CD14-positive monocyte (primary cell): ENCODE measurements around the gene SLC12A7. TPM values are rescaled to one million over a fixed set of nuclear protein-coding genes. Genes with fewer than 3 reads are reported as not detected.

Experiments
- DNase-seq, 3 donors: peaks; one replicate each; pipeline ENCODE4 v3.0.0-alpha.2; 2011 to 2022
- H2AFZ ChIP-seq: 2 replicates; pipeline ENCODE4 v1.6.0; 2012; ENCODE audit warnings: mild to moderate bottlenecking, low read depth, low read length, inconsistent platforms; ENCODE audit not compliant: insufficient read depth, poor library complexity, severe bottlenecking
- H3K27ac ChIP-seq, 2 donors: 1 replicate in 1 of 2; 2 replicates in 1 of 2; pipeline ENCODE4 v1.5.1; 2012 to 2013; ENCODE audit warnings: low read length in 2 of 2, control low read depth in 1 of 2, inconsistent platforms in 1 of 2, low read depth in 1 of 2, mild to moderate bottlenecking in 1 of 2
- H3K27me3 ChIP-seq, 2 donors: one replicate each; pipeline versions ENCODE4 v1.6.0 to v1.6.1; 2011 to 2013; ENCODE audit warnings: low read length in 2 of 2; ENCODE audit not compliant: control insufficient read depth in 2 of 2, insufficient read depth in 2 of 2
- H3K36me3 ChIP-seq, 2 donors: replicated peaks in 1 of 2; 1 replicate in 1 of 2; 2 replicates in 1 of 2; pipeline versions ENCODE4 v1.5.1 to v1.6.1; 2012 to 2013; ENCODE audit warnings: low read length in 2 of 2, control low read depth in 1 of 2, inconsistent platforms in 1 of 2, mild to moderate bottlenecking in 1 of 2; ENCODE audit not compliant: insufficient read depth in 2 of 2, control insufficient read depth in 1 of 2
- H3K4me1 ChIP-seq, 2 donors: 1 replicate in 1 of 2; 2 replicates in 1 of 2; pipeline versions ENCODE4 v1.5.1 to v1.6.1; 2012 to 2013; ENCODE audit warnings: low read length in 2 of 2, control low read depth in 1 of 2, inconsistent platforms in 1 of 2, mild to moderate bottlenecking in 1 of 2, moderate library complexity in 1 of 2; ENCODE audit not compliant: insufficient read depth in 2 of 2, control insufficient read depth in 1 of 2
- H3K4me2 ChIP-seq: replicated peaks from 2 replicates; pipeline ENCODE3; 2012; ENCODE audit warnings: low read length, moderate library complexity, mild to moderate bottlenecking; ENCODE audit not compliant: poor library complexity, severe bottlenecking; ENCODE audit errors: extremely low read depth
- H3K4me3 ChIP-seq, 3 experiments: fragments of 200-600 bp in 1 of 3; sonication (generic) in 1 of 3; replicated peaks in 1 of 3; 1 replicate in 2 of 3; 2 replicates in 1 of 3; pipeline ENCODE4 v1.5.1; 2011 to 2013; ENCODE audit warnings: low read length in 3 of 3, mild to moderate bottlenecking in 3 of 3, control low read depth in 2 of 3, low read depth in 2 of 3, inconsistent platforms in 1 of 3, moderate library complexity in 1 of 3
- H3K79me2 ChIP-seq: 2 replicates; pipeline ENCODE4 v1.6.0; 2012; ENCODE audit warnings: mild to moderate bottlenecking, control low read depth, inconsistent platforms, low read length, moderate library complexity; ENCODE audit not compliant: insufficient read depth
- H3K9ac ChIP-seq: 2 replicates; pipeline ENCODE4 v1.6.0; 2017; ENCODE audit warnings: low read length, mild to moderate bottlenecking; ENCODE audit not compliant: insufficient read depth, poor library complexity, severe bottlenecking
- H3K9me3 ChIP-seq, 2 donors: replicated peaks in 1 of 2; 1 replicate in 1 of 2; 2 replicates in 1 of 2; pipeline versions ENCODE4 v1.5.1 to v1.6.1; 2012 to 2013; ENCODE audit warnings: low read length in 2 of 2, control low read depth in 1 of 2; ENCODE audit not compliant: control insufficient read depth in 1 of 2, insufficient read depth in 1 of 2
- H4K20me1 ChIP-seq: 2 replicates; pipeline ENCODE4 v1.6.0; 2012; ENCODE audit warnings: mild to moderate bottlenecking, low read length, control low read depth, moderate library complexity; ENCODE audit not compliant: insufficient read depth
- H3K27ac Mint-ChIP-seq, 7 donors: one replicate each; pipeline ENCODE4 v1.8.0; 2020; ENCODE audit warnings: mild to moderate bottlenecking in 7 of 7, mixed read lengths in 7 of 7, moderate library complexity in 6 of 7, inconsistent platforms in 2 of 7
- H3K27me3 Mint-ChIP-seq, 3 donors: one replicate each; pipeline ENCODE4 v1.8.0; 2021 to 2022; ENCODE audit warnings: low read depth in 3 of 3, mild to moderate bottlenecking in 3 of 3, mixed read lengths in 3 of 3, moderate library complexity in 3 of 3, inconsistent platforms in 1 of 3
- H3K36me3 Mint-ChIP-seq, 2 donors: one replicate each; pipeline ENCODE4 v1.8.0; 2020; ENCODE audit warnings: mixed read lengths in 2 of 2, inconsistent platforms in 1 of 2, mild to moderate bottlenecking in 1 of 2
- H3K4me1 Mint-ChIP-seq: one replicate; pipeline ENCODE4 v1.8.0; 2020; ENCODE audit warnings: mild to moderate bottlenecking, mixed read lengths
- H3K4me3 Mint-ChIP-seq, 2 donors: one replicate each; pipeline ENCODE4 v1.8.0; 2020; ENCODE audit warnings: mild to moderate bottlenecking in 2 of 2, mixed read lengths in 2 of 2, moderate library complexity in 1 of 2
- H3K9me3 Mint-ChIP-seq, 7 donors: one replicate each; pipeline ENCODE4 v1.8.0; 2020 to 2022; ENCODE audit warnings: mixed read lengths in 7 of 7, mild to moderate bottlenecking in 6 of 7, moderate library complexity in 6 of 7, inconsistent platforms in 2 of 7
- WGBS: methylation state at CpG from one replicate; pipeline ENCODE4 v1.1.5; 2013; ENCODE audit warnings: missing lambda C conversion rate; ENCODE audit not compliant: insufficient coverage; 5-methylcytosine and 5-hydroxymethylcytosine counted together
- intact Hi-C, 2 donors: fragments of 100-400 bp; cut with micrococcal nuclease; formaldehyde crosslinking; loops; one replicate each; pipeline versions ENCODE4 v1.15.0 to v1.15.1; 2023
- polyA plus RNA-seq, 3 donors: library from polyadenylated mRNA; depleted of rRNA in 1 of 3; unstranded in 2 of 3; stranded (reverse) in 1 of 3; fragments of 300-500 nt in 2 of 3; fragments of >200 nt in 1 of 3; fragmentation: Illumina TruSeq in 2 of 3; gene quantifications; 1 replicate in 2 of 3; 2 replicates in 1 of 3; pipeline ENCODE4 v1.2.3, GENCODE V29; 2012 to 2021
- TF ChIP-seq, protein P1 (sequence below): fragments of 200-600 bp; IDR thresholded peaks from one replicate; pipeline ENCODE4 v1.8.0; 2022; ENCODE audit warnings: antibody characterized with exemption, mild to moderate bottlenecking

The SLC12A7 gene
- polyA plus RNA-seq, 3 donors, result 8.2 to 31.2 (median 12.5) TPM

- peak overlapping the region; percentile 61 for H3K4me2 ChIP-seq
- no peaks in the 10 kb centered on the region for H4K20me1 ChIP-seq
- no peaks in the 10 kb centered on the region for H3K36me3 ChIP-seq
- 2% methylated on average over 80 of the region's 88 CpGs for WGBS
- Mint-ChIP-seq H3K27ac (no peak overlapping the region), H3K4me1 (peaks cover 2% of the 10 kb centered on the region), H3K27me3 (peaks cover 47 to 71% (median 55%) of the 10 kb centered on the region in 3 donors), H3K9me3 (peaks cover 0 to 13% (median 4%) of the 10 kb centered on the region in 7 donors), H3K36me3 (no peaks in the 10 kb centered on the region), H3K4me3 (peak overlapping the region; percentile 50 to 83)
- peak overlapping the region in 2 of 3 experiments; percentile 12 to 54 for H3K4me3 ChIP-seq
- no peaks in the 10 kb centered on the region for H3K9me3 ChIP-seq
- peaks cover 13 to 57% of the 10 kb centered on the region in 2 donors for H3K27me3 ChIP-seq
- TF ChIP-seq, protein P1, sequence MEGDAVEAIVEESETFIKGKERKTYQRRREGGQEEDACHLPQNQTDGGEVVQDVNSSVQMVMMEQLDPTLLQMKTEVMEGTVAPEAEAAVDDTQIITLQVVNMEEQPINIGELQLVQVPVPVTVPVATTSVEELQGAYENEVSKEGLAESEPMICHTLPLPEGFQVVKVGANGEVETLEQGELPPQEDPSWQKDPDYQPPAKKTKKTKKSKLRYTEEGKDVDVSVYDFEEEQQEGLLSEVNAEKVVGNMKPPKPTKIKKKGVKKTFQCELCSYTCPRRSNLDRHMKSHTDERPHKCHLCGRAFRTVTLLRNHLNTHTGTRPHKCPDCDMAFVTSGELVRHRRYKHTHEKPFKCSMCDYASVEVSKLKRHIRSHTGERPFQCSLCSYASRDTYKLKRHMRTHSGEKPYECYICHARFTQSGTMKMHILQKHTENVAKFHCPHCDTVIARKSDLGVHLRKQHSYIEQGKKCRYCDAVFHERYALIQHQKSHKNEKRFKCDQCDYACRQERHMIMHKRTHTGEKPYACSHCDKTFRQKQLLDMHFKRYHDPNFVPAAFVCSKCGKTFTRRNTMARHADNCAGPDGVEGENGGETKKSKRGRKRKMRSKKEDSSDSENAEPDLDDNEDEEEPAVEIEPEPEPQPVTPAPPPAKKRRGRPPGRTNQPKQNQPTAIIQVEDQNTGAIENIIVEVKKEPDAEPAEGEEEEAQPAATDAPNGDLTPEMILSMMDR, result peak; percentile 43
- peaks cover 0 to 4% of the 10 kb centered on the region in 2 donors for H3K4me1 ChIP-seq
- H3K79me2 ChIP-seq, result no peaks in the 10 kb centered on the region
- peak overlapping the region; percentile 35 for H2AFZ ChIP-seq
- no peak overlapping the region for H3K27ac ChIP-seq
- intact Hi-C loops, result no loop called here
- DNase-seq, result peak in 2 of 3 donors; percentile 18 to 34
- no peak overlapping the region for H3K9ac ChIP-seq
Measured at GRCh38 chr5:1004461-1005248, 107.2 kb downstream of the SLC12A7 start.

GRCh38 chr5:1003296-1003937, 108.4 kb downstream of the SLC12A7 start:
- H3K27ac ChIP-seq, result no peak overlapping the region
- H3K36me3 ChIP-seq, result no peaks in the 10 kb centered on the region
- peaks cover 0 to 4% of the 10 kb centered on the region in 2 donors for H3K4me1 ChIP-seq
- 83% methylated on average over 17 of the region's 21 CpGs for WGBS
- Mint-ChIP-seq H3K27me3 (peaks cover 44 to 65% (median 53%) of the 10 kb centered on the region in 3 donors), H3K9me3 (peaks cover 0 to 11% (median 4%) of the 10 kb centered on the region in 7 donors), H3K4me1 (peaks cover 2% of the 10 kb centered on the region), H3K27ac (no peak overlapping the region), H3K4me3 (peak overlapping the region in 1 of 2 donors; percentile 59), H3K36me3 (no peaks in the 10 kb centered on the region)
- no peaks in the 10 kb centered on the region for H3K79me2 ChIP-seq
- H3K9ac ChIP-seq, result no peak overlapping the region
- no peaks in the 10 kb centered on the region for H3K9me3 ChIP-seq
- TF ChIP-seq, protein P1, result no peak
- no peak for DNase-seq
- H4K20me1 ChIP-seq, result no peaks in the 10 kb centered on the region
- no peak overlapping the region for H3K4me2 ChIP-seq
- no peak overlapping the region for H2AFZ ChIP-seq
- intact Hi-C loops, result no loop called here
- H3K27me3 ChIP-seq, result peaks cover 13 to 55% of the 10 kb centered on the region in 2 donors
- H3K4me3 ChIP-seq, result no peak overlapping the region
